Muscle of leg (tissue), 11 donors: Measurements from ENCODE around the gene LRSAM1. TPM values are rescaled to one million over a fixed set of nuclear protein-coding genes. Genes with fewer than 3 reads are reported as not detected.

ENCODE experiments used
- DNase-seq: peaks from one replicate; pipeline ENCODE4 v3.0.0; 2013
- H3K27ac ChIP-seq: one replicate; pipeline ENCODE4 v1.5.1; 2013; ENCODE audit warnings: mild to moderate bottlenecking, low read length, control low read depth
- H3K27me3 ChIP-seq: one replicate; pipeline ENCODE4 v1.6.1; 2013; ENCODE audit warnings: low read length; ENCODE audit not compliant: control insufficient read depth, insufficient read depth
- H3K36me3 ChIP-seq: one replicate; pipeline ENCODE4 v1.6.1; 2013; ENCODE audit warnings: low read length; ENCODE audit not compliant: control insufficient read depth, insufficient read depth
- H3K4me1 ChIP-seq: one replicate; pipeline ENCODE4 v1.6.1; 2013; ENCODE audit warnings: low read length; ENCODE audit not compliant: control insufficient read depth, insufficient read depth
- H3K4me3 ChIP-seq: one replicate; pipeline ENCODE4 v1.5.1; 2013; ENCODE audit warnings: low read length, control low read depth
- H3K9me3 ChIP-seq: replicated peaks from 2 replicates; pipeline ENCODE4 v1.6.1; 2013; ENCODE audit warnings: low read depth, low read length; ENCODE audit not compliant: control insufficient read depth
- WGBS: methylation state at CpG from one replicate; pipeline ENCODE4 v1.1.5; 2013; ENCODE audit warnings: missing lambda C conversion rate; ENCODE audit not compliant: insufficient coverage; 5-methylcytosine and 5-hydroxymethylcytosine counted together
- polyA plus RNA-seq, 8 donors: library from polyadenylated mRNA; unstranded; fragments of 120-200 nt; gene quantifications; one replicate each; pipeline versions ENCODE4 v1.2.1 to v1.2.3, GENCODE V29; 2013; ENCODE audit warnings: inconsistent platforms in 1 of 8, low replicate concordance in 1 of 8; ENCODE audit not compliant: insufficient read length in 8 of 8, insufficient read depth in 1 of 8
- total RNA-seq: library from RNA; stranded (reverse); fragments of 120-200 nt; gene quantifications from one replicate; pipeline ENCODE4 v1.2.4, GENCODE V29; 2013

LRSAM1 gene
- total and polyA plus RNA-seq, 9 donors = 5.8 to 13.7 (median 11.4) TPM

DNA sequence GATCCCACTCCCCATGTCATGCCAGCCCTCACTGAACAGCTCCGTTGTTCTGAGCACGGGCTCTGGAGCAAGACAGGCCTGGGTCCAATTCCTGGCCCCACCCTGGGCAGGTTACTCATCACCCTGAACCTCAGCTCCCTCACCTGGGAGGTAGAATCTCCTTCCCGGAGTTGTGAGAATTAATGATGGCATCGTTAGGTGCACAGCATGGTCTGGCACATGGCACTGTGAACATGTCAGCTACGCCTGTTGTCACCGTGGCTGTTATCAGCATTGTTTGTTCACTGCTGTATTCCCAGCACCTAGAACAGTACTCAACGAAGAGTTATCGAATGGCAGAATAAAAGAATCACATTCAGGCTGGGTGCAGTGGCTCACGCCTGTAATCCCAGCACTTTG, 43.0 kb downstream of the LRSAM1 start:
- Histone ChIP-seq H3K27ac (no peak overlapping the region), H3K4me3 (no peak overlapping the region), H3K27me3 (no peaks in the 10 kb centered on the region), H3K36me3 (peaks cover 79% of the 10 kb centered on the region), H3K4me1 (peaks cover 35% of the 10 kb centered on the region), H3K9me3 (no peaks in the 10 kb centered on the region)
- WGBS = 86% methylated on average over 7 of the region's 9 CpGs
- DNase-seq = no peak

DNA sequence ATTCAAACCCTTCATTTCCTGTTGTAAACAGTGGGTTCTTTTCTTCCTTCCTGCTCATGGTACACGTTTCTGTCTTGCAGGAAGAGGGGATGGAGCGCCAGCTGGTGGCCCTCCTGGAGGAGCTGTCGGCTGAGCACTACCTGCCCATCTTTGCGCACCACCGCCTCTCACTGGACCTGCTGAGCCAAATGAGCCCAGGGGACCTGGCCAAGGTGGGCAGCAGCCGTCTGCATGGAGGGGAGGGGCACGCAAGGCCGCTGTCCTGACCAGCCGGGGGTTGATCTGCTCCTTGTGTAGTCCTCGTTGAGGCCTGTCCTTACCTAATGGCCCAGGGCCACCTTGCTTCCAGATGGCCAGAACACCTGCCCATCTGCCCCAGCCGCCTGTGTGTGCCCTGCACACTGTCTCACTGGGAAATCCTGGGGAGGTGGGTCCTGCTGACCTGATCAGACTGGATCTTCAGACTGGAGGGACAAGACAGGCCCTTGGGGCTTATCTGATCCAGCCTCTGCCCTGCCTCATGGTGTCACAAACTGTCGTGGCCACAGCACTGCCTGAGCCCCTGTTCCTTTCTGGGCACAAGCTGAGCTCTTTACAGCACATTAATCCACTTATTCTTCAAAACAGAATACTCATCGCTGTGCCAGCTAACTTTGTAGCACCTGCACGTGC, 44.7 kb downstream of the LRSAM1 start:
- H3K4me3 ChIP-seq = no peak overlapping the region
- peaks cover 29% of the 10 kb centered on the region for H3K4me1 ChIP-seq
- H3K9me3 ChIP-seq = no peaks in the 10 kb centered on the region
- 74% methylated on average over 11 of the region's 14 CpGs for WGBS
- H3K27me3 ChIP-seq = no peaks in the 10 kb centered on the region
- no peak for DNase-seq
- peaks cover 73% of the 10 kb centered on the region for H3K36me3 ChIP-seq
- no peak overlapping the region for H3K27ac ChIP-seq

DNA sequence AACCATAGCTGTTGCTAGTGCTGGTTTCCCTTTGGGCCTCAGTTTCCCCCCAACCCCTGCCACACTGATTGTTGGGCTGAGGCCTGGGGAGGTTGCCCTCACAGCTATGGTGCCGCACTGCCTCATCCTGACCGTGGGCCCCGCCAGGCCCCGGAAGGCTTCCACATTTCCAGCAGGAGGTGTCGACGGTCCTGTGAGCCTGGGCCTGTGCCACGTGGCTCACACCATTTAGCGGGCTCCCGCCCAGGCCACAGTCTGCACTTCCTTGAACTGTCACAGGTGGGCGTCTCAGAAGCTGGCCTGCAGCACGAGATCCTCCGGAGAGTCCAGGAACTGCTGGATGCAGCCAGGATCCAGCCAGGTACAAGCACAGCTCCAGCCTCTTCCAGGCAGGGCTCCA, 45.7 kb downstream of the LRSAM1 start:
- Histone ChIP-seq H3K27me3 (no peaks in the 10 kb centered on the region), H3K4me3 (no peak overlapping the region), H3K27ac (no peak overlapping the region), H3K9me3 (no peaks in the 10 kb centered on the region), H3K4me1 (peaks cover 19% of the 10 kb centered on the region), H3K36me3 (peaks cover 69% of the 10 kb centered on the region)
- no peak for DNase-seq
- 79% methylated on average over 8 of the region's 12 CpGs for WGBS

DNA sequence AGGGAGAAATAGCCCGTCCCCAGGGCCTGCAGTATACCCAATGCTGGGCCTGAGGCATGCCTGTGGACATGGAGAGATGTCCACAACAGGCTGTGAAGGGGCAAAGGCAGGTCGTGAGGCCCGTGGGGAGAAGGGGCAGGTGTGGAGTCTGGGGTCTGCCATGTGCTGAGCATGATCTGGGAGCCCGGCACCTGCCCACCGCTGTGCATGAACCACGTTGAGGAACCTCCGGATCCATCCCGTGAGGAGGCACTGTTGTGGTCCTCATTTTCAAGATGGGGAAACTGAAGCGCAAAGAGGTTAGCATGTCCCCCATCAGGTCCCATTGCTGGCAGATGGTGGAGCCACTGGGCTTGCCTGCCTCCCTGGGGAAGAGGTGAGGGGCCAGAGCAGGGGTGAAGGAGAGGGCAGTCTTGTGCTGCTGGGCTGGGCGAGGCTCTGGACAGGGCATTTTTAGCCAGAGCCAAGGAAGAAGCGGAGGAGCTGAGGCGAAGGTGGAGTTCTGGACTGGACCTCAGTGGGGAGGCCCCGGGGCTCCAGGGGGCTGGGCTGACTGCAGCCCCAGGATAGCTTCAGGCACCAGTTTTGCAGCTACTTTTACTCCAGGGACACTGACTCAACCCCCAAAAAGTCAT, 46.5 kb downstream of the LRSAM1 start:
- Histone ChIP-seq H3K36me3 (peaks cover 62% of the 10 kb centered on the region), H3K4me1 (peaks cover 13% of the 10 kb centered on the region), H3K27me3 (no peaks in the 10 kb centered on the region), H3K27ac (no peak overlapping the region), H3K9me3 (no peaks in the 10 kb centered on the region), H3K4me3 (no peak overlapping the region)
- 77% methylated on average over 9 of the region's 13 CpGs for WGBS
- no peak for DNase-seq

DNA sequence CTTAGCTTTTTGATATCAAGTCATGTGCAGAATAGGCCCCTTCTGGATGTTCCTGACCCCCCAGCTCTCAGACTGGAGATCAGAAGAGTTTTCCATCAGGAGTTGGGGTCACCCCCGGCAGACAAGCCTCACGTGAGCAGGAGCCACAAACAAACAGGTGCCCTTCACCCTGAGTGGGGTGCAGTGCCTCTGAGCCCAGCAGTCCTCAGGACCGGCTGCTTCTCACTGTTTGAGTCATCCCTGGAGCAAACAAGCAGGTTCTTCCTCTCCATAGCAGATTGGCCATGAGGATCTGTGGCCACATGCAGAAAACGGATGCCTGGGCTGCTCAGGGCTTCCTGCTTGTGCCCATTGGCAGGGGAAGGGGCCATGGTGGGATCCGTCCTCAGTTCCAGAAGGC, 47.0 kb downstream of the LRSAM1 start:
- H3K4me3 ChIP-seq = no peak overlapping the region
- no peaks in the 10 kb centered on the region for H3K27me3 ChIP-seq
- no peak overlapping the region for H3K27ac ChIP-seq
- WGBS = 76% methylated on average over 4 of the region's 5 CpGs
- DNase-seq = no peak
- H3K4me1 ChIP-seq = peaks cover 11% of the 10 kb centered on the region
- peaks cover 65% of the 10 kb centered on the region for H3K36me3 ChIP-seq
- no peaks in the 10 kb centered on the region for H3K9me3 ChIP-seq

DNA sequence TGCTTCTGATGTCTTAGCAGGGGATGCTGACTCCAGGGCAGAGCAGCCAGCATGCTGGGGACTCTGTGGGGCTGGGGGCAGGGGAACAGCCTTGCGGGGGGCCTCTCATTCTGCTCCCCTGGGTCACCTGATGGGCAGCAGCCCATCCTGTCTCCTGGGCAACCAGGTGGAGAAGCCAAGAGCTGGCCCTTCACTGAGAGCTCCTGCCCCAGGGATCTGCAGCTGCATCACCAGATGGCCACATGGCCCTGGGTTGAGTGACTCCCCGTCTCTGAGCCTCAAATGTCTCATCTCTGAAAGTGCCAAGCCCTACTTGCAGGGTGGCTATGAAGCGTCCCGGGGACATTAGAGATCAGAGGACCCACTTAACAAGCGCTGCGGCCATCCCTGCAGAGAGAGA, 49.1 kb downstream of the LRSAM1 start:
- H3K4me1 ChIP-seq = peaks cover 4% of the 10 kb centered on the region
- H3K27me3 ChIP-seq = no peaks in the 10 kb centered on the region
- WGBS = 67% methylated on average over 5 of the region's 6 CpGs
- DNase-seq = no peak
- no peaks in the 10 kb centered on the region for H3K9me3 ChIP-seq
- H3K36me3 ChIP-seq = peaks cover 66% of the 10 kb centered on the region
- no peak overlapping the region for H3K27ac ChIP-seq
- H3K4me3 ChIP-seq = no peak overlapping the region

DNA sequence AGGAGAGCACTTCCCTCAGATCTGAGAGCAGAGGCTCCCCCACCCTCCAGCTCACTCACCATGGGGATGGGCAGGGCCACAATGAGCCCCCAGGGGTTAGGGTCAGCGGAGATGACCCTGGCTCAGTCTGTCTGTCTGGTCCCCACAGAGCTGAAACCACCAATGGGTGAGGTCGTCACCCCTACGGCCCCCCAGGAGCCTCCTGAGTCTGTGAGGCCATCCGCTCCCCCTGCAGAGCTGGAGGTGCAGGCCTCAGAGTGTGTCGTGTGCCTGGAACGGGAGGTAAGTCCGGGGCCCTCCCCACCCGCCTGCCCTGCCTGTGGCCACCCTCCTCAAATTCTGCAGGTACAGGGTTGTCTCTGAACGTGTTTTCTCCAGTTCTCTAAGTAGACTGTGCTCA, 49.6 kb downstream of the LRSAM1 start:
- H3K4me3 ChIP-seq = no peak overlapping the region
- H3K27me3 ChIP-seq = no peaks in the 10 kb centered on the region
- H3K27ac ChIP-seq = no peak overlapping the region
- H3K9me3 ChIP-seq = no peaks in the 10 kb centered on the region
- DNase-seq = no peak
- H3K4me1 ChIP-seq = peaks cover 5% of the 10 kb centered on the region
- peaks cover 62% of the 10 kb centered on the region for H3K36me3 ChIP-seq
- WGBS = 76% methylated on average over 8 of the region's 9 CpGs

DNA sequence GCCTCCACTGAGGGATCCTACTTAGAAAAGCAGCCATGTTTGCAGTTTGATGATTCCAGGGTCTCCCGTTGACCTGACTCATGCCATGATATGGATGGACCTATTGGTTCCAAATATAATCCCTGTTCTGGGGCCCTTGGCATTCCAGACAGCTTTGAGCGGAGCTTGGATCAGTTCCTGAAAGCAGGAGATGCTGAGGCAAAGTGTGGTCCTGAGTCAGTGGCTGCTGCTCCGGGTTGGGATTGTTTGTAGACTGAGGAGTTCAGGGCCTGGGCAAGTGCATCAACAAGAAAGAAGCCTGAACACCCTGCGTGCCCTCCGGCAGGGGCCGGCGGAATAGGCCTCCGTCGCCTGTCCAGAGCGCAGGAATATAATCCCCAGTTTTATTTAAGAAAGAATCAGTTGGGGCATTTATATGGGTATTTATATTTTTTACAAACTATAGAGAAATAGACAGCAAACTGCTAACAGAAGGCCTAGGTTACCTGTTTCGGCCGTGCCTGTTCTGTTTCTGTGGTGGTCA, 50.6 kb downstream of the LRSAM1 start:
- no peak for DNase-seq
- Histone ChIP-seq H3K9me3 (no peaks in the 10 kb centered on the region), H3K4me3 (no peak overlapping the region), H3K27ac (no peak overlapping the region), H3K36me3 (peaks cover 57% of the 10 kb centered on the region), H3K4me1 (peaks cover 9% of the 10 kb centered on the region), H3K27me3 (no peaks in the 10 kb centered on the region)
- WGBS = 76% methylated on average over 5 of the region's 12 CpGs

DNA sequence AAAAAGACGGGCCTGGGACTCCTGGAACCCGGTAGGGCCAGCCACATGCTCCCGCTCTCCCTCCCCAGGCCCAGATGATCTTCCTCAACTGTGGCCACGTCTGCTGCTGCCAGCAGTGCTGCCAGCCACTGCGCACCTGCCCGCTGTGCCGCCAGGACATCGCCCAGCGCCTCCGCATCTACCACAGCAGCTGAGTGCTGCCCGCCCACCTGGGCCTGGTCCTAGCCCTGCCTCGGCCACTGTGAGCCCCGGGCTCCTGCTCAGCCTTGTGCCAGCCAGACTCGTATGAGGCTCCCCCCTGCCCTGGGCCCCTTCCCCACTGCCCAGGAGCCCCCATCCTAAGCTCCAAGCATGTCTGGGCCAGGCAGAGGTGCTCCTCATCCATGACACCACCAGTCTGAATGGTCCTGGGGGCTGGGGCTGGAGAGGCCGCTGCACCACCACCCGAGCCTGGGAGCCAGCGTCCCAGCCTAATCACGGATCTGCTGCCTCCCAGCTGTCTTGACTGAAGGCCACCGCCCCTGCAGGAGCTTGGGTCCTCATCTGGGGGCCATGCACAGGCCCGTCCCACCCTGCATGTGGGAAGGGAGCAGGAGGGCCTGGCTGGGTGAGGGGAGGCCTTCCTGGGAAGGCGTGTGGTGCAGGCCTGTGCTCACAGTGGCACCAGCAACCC, 51.5 kb downstream of the LRSAM1 start:
- WGBS = 79% methylated on average over 18 of the region's 21 CpGs

DNA sequence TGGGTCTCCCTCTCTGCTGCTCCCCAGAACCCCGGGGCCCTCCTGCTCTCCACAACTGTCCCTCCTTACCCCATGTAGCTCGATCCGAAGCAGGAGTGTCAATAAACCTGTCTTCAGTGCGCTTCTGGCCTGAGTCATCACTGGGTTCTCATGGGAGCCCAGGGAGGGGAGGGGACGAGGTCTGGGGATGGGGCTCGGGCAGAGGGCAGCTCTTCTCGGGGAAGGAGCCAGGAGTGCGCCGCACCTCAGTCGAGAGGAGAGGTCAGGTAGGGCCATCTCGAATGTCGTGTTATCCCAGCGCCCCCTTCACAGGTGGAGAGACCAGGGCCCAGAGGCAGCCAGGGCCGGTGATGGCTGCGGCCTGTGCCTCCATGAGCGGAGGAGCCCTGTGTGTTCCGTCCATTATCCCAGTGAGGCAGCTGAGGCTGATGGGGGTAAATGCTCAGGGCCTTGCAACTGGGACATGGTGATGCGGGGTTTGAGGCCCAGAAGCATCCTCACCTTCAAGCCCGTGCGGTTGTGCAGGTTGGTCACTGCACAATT, 52.1 kb downstream of the LRSAM1 start:
- DNase-seq = no peak
- Histone ChIP-seq H3K27ac (no peak overlapping the region), H3K4me1 (peaks cover 5% of the 10 kb centered on the region), H3K27me3 (no peaks in the 10 kb centered on the region), H3K9me3 (no peaks in the 10 kb centered on the region), H3K36me3 (peaks cover 57% of the 10 kb centered on the region), H3K4me3 (no peak overlapping the region)
- 82% methylated on average over 16 of the region's 20 CpGs for WGBS

More for the DNA sequence above, 51.5 kb downstream of the LRSAM1 start:
- H3K9me3 ChIP-seq = no peaks in the 10 kb centered on the region
- H3K27me3 ChIP-seq = no peaks in the 10 kb centered on the region
- H3K4me3 ChIP-seq = no peak overlapping the region
- peaks cover 57% of the 10 kb centered on the region for H3K36me3 ChIP-seq
- no peak for DNase-seq
- no peak overlapping the region for H3K27ac ChIP-seq
- peaks cover 9% of the 10 kb centered on the region for H3K4me1 ChIP-seq
